ENCODE results near the gene CEP126. TPM values are rescaled to one million over a fixed set of nuclear protein-coding genes. Genes with fewer than 3 reads are reported as not detected.

The CEP126 gene
- total RNA-seq = 1.0 and 1.2 TPM in 2 replicates

DNA sequence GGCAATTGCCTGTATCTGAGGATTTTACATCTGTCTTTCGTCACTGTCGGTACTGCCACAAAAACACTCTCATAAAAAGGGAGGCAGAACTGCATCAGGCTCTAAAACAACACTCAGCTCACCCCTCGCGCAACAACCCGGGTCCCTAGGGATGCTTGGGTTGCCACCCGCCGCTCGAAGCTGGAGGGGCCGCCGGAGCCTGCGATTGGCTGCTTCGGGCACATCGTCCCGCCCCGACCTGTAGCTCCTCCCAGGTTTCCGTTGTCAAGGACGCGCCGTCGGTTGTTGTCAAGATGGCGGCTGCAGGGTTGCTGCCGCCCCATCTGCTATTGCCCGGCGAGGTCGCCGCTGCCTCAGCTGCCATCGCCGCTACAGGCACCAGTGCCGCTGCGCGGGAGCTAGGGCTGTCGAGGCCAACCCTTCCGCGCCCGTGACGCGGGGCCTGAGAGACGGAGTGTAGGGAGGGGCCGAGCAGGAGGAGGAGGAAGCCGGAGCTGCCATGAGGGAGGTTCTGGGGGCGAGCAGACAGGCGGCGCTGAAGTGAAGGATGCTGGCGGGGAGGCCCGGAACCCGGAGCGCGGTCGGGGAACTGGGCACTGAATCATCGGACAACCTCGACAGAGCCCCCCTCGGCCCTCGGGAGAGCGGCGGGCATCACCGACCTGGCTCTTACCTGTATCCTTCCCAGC, at the start of gene CEP126:
Gene CEP126, plus strand, starts transcription at position 273 of the 689 bp plus-strand sequence. Its CDS starts 275 bp downstream, at position 548.
- intact Hi-C loops (cut with micrococcal nuclease) = loop anchor here (2.0 to 10.0 kb wide), 4 partner anchors 94 to 1190 kb away; partner anchors contain the start of genes BIRC2, DYNC2H1 and TMEM123

GRCh38 chr11:101866619-101867491, 48.0 kb upstream of the CEP126 start:
- intact Hi-C loops (cut with micrococcal nuclease) = no loop called here

GRCh38 chr11:101867951-101868350, 46.9 kb upstream of the CEP126 start:
- intact Hi-C loops (cut with micrococcal nuclease) = no loop called here

DNA sequence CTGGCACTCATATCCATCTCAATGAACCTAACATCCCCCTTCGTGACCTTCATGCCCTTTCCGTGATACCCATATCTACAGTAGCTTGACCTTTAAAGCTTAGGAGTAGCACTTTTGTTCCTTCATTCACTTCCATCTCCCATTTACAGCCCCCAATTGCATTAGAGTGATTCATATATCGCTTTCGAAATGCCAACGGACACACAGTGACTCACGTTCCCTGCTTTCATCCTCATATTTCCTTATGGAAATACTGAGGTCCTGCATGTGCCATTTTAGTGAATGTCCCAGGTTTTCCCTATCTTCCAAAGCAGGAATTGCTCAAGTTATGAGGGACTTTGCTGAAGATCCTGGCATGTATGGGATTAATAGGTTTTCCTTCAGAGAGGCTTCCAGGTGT, 44.3 kb upstream of the CEP126 start:
- intact Hi-C loops (cut with micrococcal nuclease) = no loop called here

GRCh38 chr11:101872171-101872882, 42.5 kb upstream of the CEP126 start:
- intact Hi-C loops (cut with micrococcal nuclease) = no loop called here

GRCh38 chr11:101880222-101880621, 34.6 kb upstream of the CEP126 start:
- intact Hi-C loops (cut with micrococcal nuclease) = no loop called here

DNA sequence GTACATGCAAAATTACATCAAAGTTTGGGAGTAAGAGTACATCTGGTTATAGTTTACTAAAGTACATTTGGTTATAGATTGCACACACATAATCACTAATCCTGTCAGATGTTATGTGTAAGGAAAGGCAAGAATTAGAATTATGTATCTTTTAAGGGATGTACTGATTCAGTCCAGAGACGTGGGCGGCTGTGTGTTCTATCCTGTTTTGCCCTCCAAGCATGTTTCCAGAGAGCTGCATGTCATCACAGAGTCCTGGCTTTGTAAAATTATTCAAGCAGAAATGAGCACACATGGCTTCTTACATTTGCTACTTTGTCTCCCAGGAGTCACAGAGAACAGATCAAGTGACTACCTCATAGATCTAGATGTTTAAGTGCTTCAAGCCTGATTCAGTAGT, 33.2 kb upstream of the CEP126 start:
- intact Hi-C loops (cut with micrococcal nuclease) = no loop called here

DNA sequence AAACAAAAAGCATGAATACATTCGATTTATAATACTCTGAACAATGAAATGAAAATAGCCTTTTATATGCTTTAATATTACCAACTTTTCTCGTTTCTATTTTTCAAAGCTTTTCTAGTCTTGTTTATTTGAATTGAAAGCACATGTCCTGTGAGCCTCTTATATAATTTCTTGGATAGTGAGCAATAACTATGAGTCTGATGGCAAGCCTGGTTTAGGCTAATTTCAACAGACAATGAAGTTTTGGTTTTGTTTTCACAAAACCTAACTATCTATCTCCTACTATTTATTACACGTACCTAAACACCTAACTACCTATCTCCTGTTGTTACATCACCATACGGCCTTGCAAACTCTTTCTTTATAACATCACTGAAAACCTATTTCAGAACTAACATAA, 29.2 kb upstream of the CEP126 start:
- intact Hi-C loops (cut with micrococcal nuclease) = no loop called here

DNA sequence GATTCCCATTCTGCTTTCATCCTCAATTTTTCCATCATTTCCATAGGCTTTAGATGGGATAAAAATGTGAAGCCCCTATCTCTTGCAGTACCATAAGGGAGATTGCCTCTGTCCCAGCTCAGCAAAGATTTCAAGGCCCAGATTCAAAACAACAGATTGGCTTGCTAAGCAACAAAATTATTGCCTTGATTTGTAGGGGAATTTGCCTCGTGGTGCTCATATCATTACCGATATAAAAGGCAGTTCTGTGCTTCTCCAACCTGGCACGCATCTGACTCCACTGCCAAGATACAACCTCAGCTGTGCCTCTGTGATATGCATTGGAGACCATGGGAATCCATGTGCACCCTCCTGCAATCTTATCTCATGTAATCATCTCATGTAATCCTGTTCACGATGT, 25.0 kb upstream of the CEP126 start:
- intact Hi-C loops (cut with micrococcal nuclease) = no loop called here

DNA sequence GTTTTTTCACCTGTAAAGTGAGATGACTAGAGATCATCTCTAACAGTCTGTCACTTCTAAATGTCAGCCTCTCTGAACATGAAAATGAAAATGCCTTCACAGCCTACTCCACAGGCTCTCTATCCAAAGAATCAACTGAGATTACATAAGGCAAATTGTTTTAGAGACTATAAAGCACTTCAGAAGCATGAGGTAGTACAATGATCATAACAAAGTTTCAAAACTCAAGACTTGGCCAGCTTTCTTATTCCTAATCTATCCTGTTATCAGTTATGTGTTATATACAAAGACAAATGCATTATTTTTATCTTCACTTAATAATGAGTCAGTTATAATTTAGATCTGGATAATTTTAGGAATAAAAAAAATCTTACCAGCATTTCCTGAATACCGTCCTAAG, 20.3 kb upstream of the CEP126 start:
- intact Hi-C loops (cut with micrococcal nuclease) = no loop called here

DNA sequence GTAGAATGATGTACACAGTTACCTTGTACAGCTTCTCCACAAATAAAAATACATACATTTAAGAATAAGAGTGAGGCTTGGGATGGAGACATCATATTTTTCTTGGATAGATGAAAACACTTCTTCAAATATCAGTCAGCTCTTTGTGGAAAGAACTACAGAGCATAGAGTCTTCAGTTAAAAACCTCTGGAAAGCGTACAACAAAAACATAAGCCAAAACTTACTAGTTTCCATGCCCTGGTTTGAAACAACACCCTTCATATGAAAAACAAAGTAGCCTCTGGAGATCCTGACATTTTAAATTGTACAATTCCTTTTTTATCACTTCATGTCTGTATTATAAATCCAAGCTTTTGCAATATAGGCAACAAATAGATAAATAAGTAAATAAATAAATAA, 7.0 kb upstream of the CEP126 start:
- intact Hi-C loops (cut with micrococcal nuclease) = no loop called here

GRCh38 chr11:101909087-101909486, 5.7 kb upstream of the CEP126 start:
- intact Hi-C loops (cut with micrococcal nuclease) = no loop called here

DNA sequence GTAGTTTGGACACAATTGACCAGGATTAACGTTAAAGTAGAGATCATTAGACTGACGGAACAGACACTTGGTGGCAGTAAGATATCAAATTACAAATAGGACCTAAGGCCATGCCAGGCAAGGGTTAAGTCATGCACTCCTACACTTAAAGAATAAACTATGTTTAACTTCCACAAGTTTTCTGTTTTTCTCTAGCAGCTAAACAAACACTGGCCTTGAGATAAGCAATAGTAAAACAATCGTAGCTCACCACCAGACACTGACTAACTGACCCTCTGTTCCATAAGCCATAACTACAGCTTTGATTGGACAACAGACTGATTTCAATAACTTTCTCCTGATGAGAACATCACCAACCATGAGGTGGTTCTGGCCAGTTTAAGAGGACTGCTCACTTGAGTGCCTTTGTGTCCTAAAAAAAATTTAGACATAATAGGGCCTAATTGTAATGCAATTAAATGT, 2.0 kb upstream of the CEP126 start:
- intact Hi-C loops (cut with micrococcal nuclease) = loop anchor here (10.0 kb wide), 2 partner anchors 432 to 1192 kb away; partner anchors contain the start of genes BIRC2 and DYNC2H1

GRCh38 chr11:101913656-101914055, 1.2 kb upstream of the CEP126 start:
- intact Hi-C loops (cut with micrococcal nuclease) = loop anchor here (2.0 to 10.0 kb wide), 4 partner anchors 95 to 1191 kb away; partner anchors contain the start of genes BIRC2, DYNC2H1 and TMEM123

DNA sequence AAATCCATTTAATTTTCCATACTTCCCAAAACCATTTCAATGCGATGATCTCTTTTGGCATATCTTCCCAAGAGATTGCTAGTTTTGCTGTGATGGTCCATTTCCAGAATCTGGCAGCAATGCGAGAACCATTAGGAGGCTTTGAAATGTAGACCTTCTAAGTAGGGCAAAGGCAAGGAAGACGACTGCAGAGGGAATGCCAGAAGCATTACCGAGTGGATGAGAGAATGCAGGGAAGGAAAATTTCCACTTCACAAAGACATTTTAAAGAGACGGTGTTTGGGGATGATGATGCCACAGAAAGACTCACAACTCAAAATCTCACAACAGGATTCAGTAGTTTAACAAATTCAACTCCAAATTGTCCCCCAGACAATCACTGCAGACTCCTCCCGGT, 471 bp upstream of the CEP126 start:
- intact Hi-C loops (cut with micrococcal nuclease) = loop anchor here (2.0 to 10.0 kb wide), 4 partner anchors 94 to 1190 kb away; partner anchors contain the start of genes BIRC2, DYNC2H1 and TMEM123

GRCh38 chr11:101915791-101916291, 1.0 kb downstream of the CEP126 start:
- intact Hi-C loops (cut with micrococcal nuclease) = loop anchor here (2.0 to 10.0 kb wide), 4 partner anchors 93 to 1189 kb away; partner anchors contain the start of genes BIRC2, DYNC2H1 and TMEM123

DNA sequence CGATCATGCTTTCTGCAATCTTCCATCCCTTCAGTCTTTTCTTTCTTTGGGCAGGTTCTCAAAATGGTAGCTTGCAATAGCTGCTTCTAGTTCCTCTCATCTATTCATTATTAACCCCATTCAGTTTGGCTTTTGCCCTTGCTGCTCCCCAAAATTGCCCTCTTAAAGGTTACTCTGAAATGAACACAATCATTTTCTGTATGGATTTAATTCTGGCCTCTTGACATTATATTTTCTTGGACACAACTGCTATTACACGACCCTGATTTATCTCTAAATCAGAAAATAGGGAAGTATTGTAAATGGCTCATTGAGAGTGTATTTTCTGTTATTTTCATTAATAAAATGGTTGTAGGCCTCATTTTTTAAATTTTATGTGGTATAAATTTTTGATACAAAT, 1.6 kb downstream of the CEP126 start, which contains the start of gene ANGPTL5:
Gene ANGPTL5, minus strand, starts transcription at position 101 of the 400 bp plus-strand sequence. CDS start 8,613 bp downstream, outside the sequence.
- intact Hi-C loops (cut with micrococcal nuclease) = loop anchor here (10.0 kb wide), 2 partner anchors 428 to 1188 kb away; partner anchors contain the start of genes BIRC2 and DYNC2H1

DNA sequence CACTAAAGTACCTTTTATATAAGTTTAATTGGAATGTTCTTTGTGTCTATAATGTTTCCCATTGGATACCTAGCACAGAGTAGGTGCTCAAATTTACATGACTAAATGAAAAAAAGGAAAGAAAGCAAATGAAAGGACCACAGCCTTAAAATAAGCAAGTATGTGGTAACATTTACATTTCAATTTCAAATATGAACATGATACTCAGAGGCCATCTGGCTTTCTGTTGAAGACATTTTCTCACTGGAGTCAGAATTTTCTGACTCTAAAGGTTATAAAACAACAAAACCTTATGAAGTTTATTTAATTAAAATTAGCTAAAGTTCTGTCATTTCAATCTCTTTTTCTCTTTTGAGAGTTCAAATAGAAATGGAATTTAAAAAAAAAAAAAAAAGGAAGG, 2.4 kb downstream of the CEP126 start:
- intact Hi-C loops (cut with micrococcal nuclease) = loop anchor here (10.0 kb wide), 2 partner anchors 428 to 1188 kb away; partner anchors contain the start of genes BIRC2 and DYNC2H1

DNA sequence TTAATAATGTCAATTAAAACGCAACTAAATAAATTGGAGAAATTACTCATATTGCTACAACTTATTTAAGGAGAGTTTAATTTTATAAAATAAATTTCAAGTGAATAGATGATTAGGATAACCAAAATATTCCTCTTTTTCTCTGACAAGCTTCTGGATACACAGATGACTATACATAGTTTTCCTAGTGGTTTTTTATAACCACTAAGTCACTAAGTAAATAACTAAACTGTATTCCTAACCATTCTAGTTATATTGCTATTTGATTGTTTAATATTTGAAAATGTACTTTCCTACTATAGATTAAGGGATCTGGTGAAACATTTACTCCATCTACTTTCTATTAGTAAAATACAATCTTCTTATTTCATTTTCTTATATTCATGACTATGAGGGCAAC, 6.2 kb downstream of the CEP126 start:
- intact Hi-C loops (cut with micrococcal nuclease) = no loop called here

- intact Hi-C loops (cut with micrococcal nuclease) = no loop called here
Measured at GRCh38 chr11:101923554-101923953, 8.7 kb downstream of the CEP126 start.

All from T-helper 2 cell treated with Interferon-gamma antibody and Interleukin-4, amounts not matched to agents 100 ng/mL and 5 ng/mL, for 36 hours (primary cell).